KMS-11 (cell line): Measurements from ENCODE around the gene CAPRIN2.

Experiments used
- H2AFZ ChIP-seq: fragments of 200-600 bp; sonication (generic); 2 replicates; pipeline ENCODE4 v1.6.1; 2016; ENCODE audit warnings: antibody characterized with exemption, mixed run types, low read depth
- H3K27ac ChIP-seq: fragments of 200-600 bp; sonication (generic); 2 replicates; pipeline ENCODE4 v1.6.1; 2016; ENCODE audit warnings: mild to moderate bottlenecking, mixed run types
- H3K27me3 ChIP-seq: fragments of 200-600 bp; sonication (generic); 2 replicates; pipeline ENCODE4 v1.6.1; 2017; ENCODE audit warnings: mild to moderate bottlenecking, low read depth, mixed run types, moderate library complexity; ENCODE audit not compliant: insufficient read depth
- H3K36me3 ChIP-seq: fragments of 200-600 bp; sonication (generic); 2 replicates; pipeline ENCODE4 v1.6.1; 2017; ENCODE audit warnings: mild to moderate bottlenecking, mixed run types; ENCODE audit not compliant: insufficient read depth
- H3K4me1 ChIP-seq: fragments of 200-600 bp; sonication (generic); 2 replicates; pipeline ENCODE4 v1.6.1; 2016; ENCODE audit warnings: mild to moderate bottlenecking, low read depth, mixed run types; ENCODE audit not compliant: poor library complexity, severe bottlenecking
- H3K4me2 ChIP-seq: fragments of 200-600 bp; sonication (generic); 2 replicates; pipeline ENCODE4 v1.7.0; 2016; ENCODE audit warnings: mild to moderate bottlenecking, mixed run types
- H3K4me3 ChIP-seq: fragments of 200-600 bp; sonication (generic); IDR thresholded peaks from 2 replicates; pipeline ENCODE4 v1.6.1; 2017; ENCODE audit warnings: low read depth, low read length, mixed read lengths; ENCODE audit not compliant: insufficient read depth
- H3K79me2 ChIP-seq: fragments of 200-600 bp; sonication (generic); 2 replicates; pipeline ENCODE4 v1.6.1; 2016; ENCODE audit warnings: low read depth, mixed run types; ENCODE audit not compliant: insufficient read depth
- H3K9ac ChIP-seq: fragments of 200-600 bp; sonication (generic); 2 replicates; pipeline ENCODE4 v1.6.1; 2016; ENCODE audit warnings: mild to moderate bottlenecking, mixed run types
- H4K20me1 ChIP-seq: fragments of 200-600 bp; sonication (generic); 2 replicates; pipeline ENCODE4 v1.6.1; 2016; ENCODE audit warnings: mild to moderate bottlenecking, mixed run types; ENCODE audit not compliant: insufficient read depth
- TF ChIP-seq, protein P1 (sequence below): fragments of 200-600 bp; sonication (generic); conservative IDR thresholded peaks from 2 replicates; pipeline ENCODE4 v1.6.1; 2017; ENCODE audit warnings: low read depth, mild to moderate bottlenecking, antibody characterized with exemption, low read length, moderate library complexity, mixed read lengths

Gene CAPRIN2

DNA sequence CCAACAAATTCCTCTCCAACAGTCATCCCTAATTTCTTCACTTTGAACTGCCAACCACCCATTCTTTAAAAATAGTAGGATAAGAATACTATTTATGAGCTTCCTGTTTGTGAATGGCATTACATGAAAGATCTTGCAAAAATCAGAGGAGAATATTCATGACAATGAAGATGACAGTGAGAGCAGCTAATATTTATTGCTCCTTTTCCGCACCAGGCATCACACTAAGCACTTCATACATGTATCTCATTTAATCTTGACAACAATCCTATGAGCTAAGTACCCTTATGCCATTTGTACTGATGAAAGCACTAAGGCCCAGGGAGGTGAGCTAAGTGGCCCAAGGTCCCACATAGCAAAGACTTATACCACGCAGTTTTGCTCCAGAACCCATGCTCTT lies 37.3 kb upstream of the CAPRIN2 start:
- TF ChIP-seq, protein P1, sequence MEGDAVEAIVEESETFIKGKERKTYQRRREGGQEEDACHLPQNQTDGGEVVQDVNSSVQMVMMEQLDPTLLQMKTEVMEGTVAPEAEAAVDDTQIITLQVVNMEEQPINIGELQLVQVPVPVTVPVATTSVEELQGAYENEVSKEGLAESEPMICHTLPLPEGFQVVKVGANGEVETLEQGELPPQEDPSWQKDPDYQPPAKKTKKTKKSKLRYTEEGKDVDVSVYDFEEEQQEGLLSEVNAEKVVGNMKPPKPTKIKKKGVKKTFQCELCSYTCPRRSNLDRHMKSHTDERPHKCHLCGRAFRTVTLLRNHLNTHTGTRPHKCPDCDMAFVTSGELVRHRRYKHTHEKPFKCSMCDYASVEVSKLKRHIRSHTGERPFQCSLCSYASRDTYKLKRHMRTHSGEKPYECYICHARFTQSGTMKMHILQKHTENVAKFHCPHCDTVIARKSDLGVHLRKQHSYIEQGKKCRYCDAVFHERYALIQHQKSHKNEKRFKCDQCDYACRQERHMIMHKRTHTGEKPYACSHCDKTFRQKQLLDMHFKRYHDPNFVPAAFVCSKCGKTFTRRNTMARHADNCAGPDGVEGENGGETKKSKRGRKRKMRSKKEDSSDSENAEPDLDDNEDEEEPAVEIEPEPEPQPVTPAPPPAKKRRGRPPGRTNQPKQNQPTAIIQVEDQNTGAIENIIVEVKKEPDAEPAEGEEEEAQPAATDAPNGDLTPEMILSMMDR = no peak
- Histone ChIP-seq H3K4me2 (no peak overlapping the region), H3K27me3 (no peaks in the 10 kb centered on the region), H3K36me3 (no peaks in the 10 kb centered on the region), H3K4me1 (no peaks in the 10 kb centered on the region), H3K27ac (no peak overlapping the region), H3K79me2 (no peaks in the 10 kb centered on the region), H3K4me3 (no peak overlapping the region), H3K9ac (no peak overlapping the region), H4K20me1 (no peaks in the 10 kb centered on the region), H2AFZ (no peak overlapping the region)

DNA sequence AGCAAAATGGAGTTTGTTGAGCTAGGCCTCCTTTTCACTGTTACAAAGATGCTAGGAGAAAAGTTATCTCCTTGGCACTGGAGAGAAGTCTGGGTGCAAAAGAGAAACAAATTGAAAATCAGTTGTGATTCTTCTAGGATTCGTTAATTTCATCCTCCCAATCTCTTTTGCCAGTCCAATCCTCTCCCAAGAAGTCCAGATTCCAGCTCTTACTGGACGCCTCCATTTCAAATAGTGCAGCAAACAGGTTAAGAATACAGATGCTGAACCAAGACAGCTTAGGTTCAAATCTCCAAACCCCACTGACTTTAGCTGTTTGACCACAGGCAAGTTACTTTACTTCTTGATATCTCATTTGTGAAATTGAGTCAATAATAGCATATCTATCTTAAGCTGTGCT lies 34.0 kb upstream of the CAPRIN2 start:
- Histone ChIP-seq H3K36me3 (no peaks in the 10 kb centered on the region), H3K9ac (no peak overlapping the region), H2AFZ (no peak overlapping the region), H3K4me3 (no peak overlapping the region), H4K20me1 (no peaks in the 10 kb centered on the region), H3K4me2 (no peak overlapping the region), H3K27me3 (no peaks in the 10 kb centered on the region), H3K4me1 (no peaks in the 10 kb centered on the region), H3K27ac (no peak overlapping the region), H3K79me2 (no peaks in the 10 kb centered on the region)
- TF ChIP-seq, protein P1 = no peak

DNA sequence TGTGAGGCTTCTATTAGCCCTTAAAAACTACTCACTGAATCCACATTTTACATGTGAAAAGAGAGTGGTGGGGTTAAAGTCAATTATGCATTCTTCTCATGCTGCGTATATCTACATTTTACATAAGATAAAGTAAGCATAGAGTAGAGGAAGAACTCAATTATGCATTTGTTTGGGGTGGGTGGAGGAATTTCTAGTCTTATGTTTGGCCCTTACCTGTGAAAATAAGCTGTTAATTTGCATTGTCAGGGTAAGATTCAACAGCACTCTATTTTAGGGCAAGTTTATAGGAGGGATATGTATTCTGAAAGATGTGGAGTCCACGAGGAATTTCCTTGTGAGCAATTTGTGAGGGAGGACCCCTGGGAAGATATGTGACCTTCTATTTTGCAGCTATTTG lies 30.9 kb upstream of the CAPRIN2 start:
- Histone ChIP-seq H3K79me2 (no peaks in the 10 kb centered on the region), H3K27ac (no peak overlapping the region)
- TF ChIP-seq, protein P1 = no peak

DNA sequence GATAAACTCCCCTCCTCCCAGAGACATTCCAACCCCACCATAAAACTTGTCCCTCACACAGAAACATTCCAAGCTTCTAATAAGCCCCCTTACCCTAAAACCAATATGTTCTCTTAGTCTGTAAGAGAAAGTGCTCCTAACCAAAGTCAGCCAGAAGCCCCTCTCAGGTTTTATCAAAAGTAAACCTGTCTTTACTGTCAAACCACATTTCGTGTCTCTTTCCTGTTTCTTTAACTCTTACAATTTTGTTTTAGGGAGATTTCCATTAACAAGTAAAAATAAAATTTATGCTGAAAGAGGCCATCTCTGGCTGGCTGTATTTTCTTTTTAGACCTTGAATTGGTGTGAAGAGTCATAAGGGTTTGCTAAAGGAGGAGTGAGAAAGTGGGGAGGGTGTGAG lies 29.8 kb upstream of the CAPRIN2 start:
- Histone ChIP-seq H3K27ac (no peak overlapping the region), H3K27me3 (no peaks in the 10 kb centered on the region), H3K4me3 (no peak overlapping the region), H3K36me3 (no peaks in the 10 kb centered on the region), H2AFZ (no peak overlapping the region), H3K9ac (no peak overlapping the region), H3K79me2 (no peaks in the 10 kb centered on the region), H4K20me1 (no peaks in the 10 kb centered on the region), H3K4me2 (no peak overlapping the region), H3K4me1 (no peaks in the 10 kb centered on the region)
- TF ChIP-seq, protein P1 = no peak

More for the DNA sequence above, 30.9 kb upstream of the CAPRIN2 start:
- Histone ChIP-seq H3K4me2 (no peak overlapping the region), H3K9ac (no peak overlapping the region), H3K4me1 (no peaks in the 10 kb centered on the region), H4K20me1 (no peaks in the 10 kb centered on the region), H3K27me3 (no peaks in the 10 kb centered on the region), H2AFZ (no peak overlapping the region), H3K36me3 (no peaks in the 10 kb centered on the region), H3K4me3 (no peak overlapping the region)
